Fibroblast of villous mesenchyme (primary cell): ENCODE measurements around the gene TMEM123. TPM values are rescaled to one million over a fixed set of nuclear protein-coding genes. Genes with fewer than 3 reads are reported as not detected.

ENCODE experiments used
- DNase-seq: peaks from one replicate; pipeline ENCODE4 v3.0.0-alpha.2; 2010; ENCODE audit warnings: low read depth
- H3K4me3 ChIP-seq: 2 replicates; pipeline ENCODE4 v1.5.1; 2011; ENCODE audit warnings: low read depth, mild to moderate bottlenecking, low read length
- CTCF ChIP-seq: IDR thresholded peaks from 2 replicates; pipeline ENCODE4 v1.5.1; 2012; ENCODE audit warnings: low read depth, mild to moderate bottlenecking, low read length; ENCODE audit not compliant: insufficient read depth
- total RNA-seq: library from RNA; depleted of rRNA; stranded (reverse); fragments of >200 nt; gene quantifications from 2 replicates; pipeline ENCODE4 v1.2.3, GENCODE V29; 2012

Gene TMEM123
- total RNA-seq, 1 donor = 89.8 TPM

- no peak for TF ChIP-seq CTCF
Measured at GRCh38 chr11:102387043-102387781, 65.4 kb downstream of the TMEM123 start.

GRCh38 chr11:102386136-102386734, 66.3 kb downstream of the TMEM123 start:
- H3K4me3 ChIP-seq = no peak overlapping the region
- TF ChIP-seq CTCF = no peak
- peak; percentile 12 for DNase-seq

More at GRCh38 chr11:102387043-102387781, 65.4 kb downstream of the TMEM123 start:
- H3K4me3 ChIP-seq = no peak overlapping the region
- DNase-seq = peak; percentile 20

- TF ChIP-seq CTCF = no peak
Measured at GRCh38 chr11:102385085-102386007, 67.2 kb downstream of the TMEM123 start.

GRCh38 chr11:102384419-102385079, 68.0 kb downstream of the TMEM123 start:
- no peak overlapping the region for H3K4me3 ChIP-seq
- TF ChIP-seq CTCF = no peak
- no peak for DNase-seq

More at GRCh38 chr11:102385085-102386007, 67.2 kb downstream of the TMEM123 start:
- no peak overlapping the region for H3K4me3 ChIP-seq
- DNase-seq = no peak

GRCh38 chr11:102383839-102384238, 68.7 kb downstream of the TMEM123 start:
- TF ChIP-seq CTCF = no peak
- no peak overlapping the region for H3K4me3 ChIP-seq
- DNase-seq = no peak

GRCh38 chr11:102382384-102382783, 70.2 kb downstream of the TMEM123 start:
- no peak overlapping the region for H3K4me3 ChIP-seq
- DNase-seq = no peak
- no peak for TF ChIP-seq CTCF
